ENCODE data around the gene MTMR3.

MTMR3 gene

GRCh38 chr22:30073743-30074142 is 190.8 kb downstream of the MTMR3 start:
- no peaks in the 10 kb centered on the region for H3K9me2 ChIP-seq (replicated peaks; ENCODE audit: control insufficient read depth, low read length)
- H3K36me3 ChIP-seq (ENCODE audit: control insufficient read depth, low read length) = no peaks in the 10 kb centered on the region
- H3F3A ChIP-seq (ENCODE audit: control insufficient read depth, insufficient read depth) = no peaks in the 10 kb centered on the region
- no peak overlapping the region for H3K4me3 ChIP-seq (ENCODE audit: low read length)
- peaks cover 23% of the 10 kb centered on the region for H3K4me1 ChIP-seq (ENCODE audit: control insufficient read depth, low read length)
- no peak overlapping the region for H3K4me2 ChIP-seq (ENCODE audit: low read length)
- no peak overlapping the region for H3K27ac ChIP-seq (ENCODE audit: low read depth, low read length)
- no peaks in the 10 kb centered on the region for H3K9me3 ChIP-seq (ENCODE audit: control insufficient read depth, insufficient read depth, low read length)
- H4K20me1 ChIP-seq (ENCODE audit: control insufficient read depth, insufficient read depth, low read depth, low read length) = 0 out of 2 replicates have a peak, but pooled peaks cover 3% of the 10 kb centered on the region
- no peak for TF ChIP-seq EZH2phosphoT487 (IDR thresholded peaks at IDR 0.05; ENCODE audit: borderline replicate concordance, low read length)
- no peak for TF ChIP-seq CTCF (IDR thresholded peaks at IDR 0.05; ENCODE audit: low read depth, low read length, poor library complexity, severe bottlenecking)
- H3K79me2 ChIP-seq (ENCODE audit: control insufficient read depth, low read length) = no peaks in the 10 kb centered on the region
- H3K27me3 ChIP-seq (ENCODE audit: control insufficient read depth, low read length) = peaks cover 33% of the 10 kb centered on the region

- Histone ChIP-seq H3K4me1 (ENCODE audit: control insufficient read depth, low read length) (peaks cover 27% of the 10 kb centered on the region), H3K9me3 (ENCODE audit: control insufficient read depth, insufficient read depth, low read length) (no peaks in the 10 kb centered on the region), H4K20me1 (ENCODE audit: control insufficient read depth, insufficient read depth, low read depth, low read length) (0 out of 2 replicates have a peak, but pooled peaks cover 3% of the 10 kb centered on the region), H3K79me2 (ENCODE audit: control insufficient read depth, low read length) (no peaks in the 10 kb centered on the region), H3K27ac (ENCODE audit: low read depth, low read length) (no peak overlapping the region), H3K27me3 (ENCODE audit: control insufficient read depth, low read length) (peaks cover 33% of the 10 kb centered on the region), H3K4me2 (ENCODE audit: low read length) (no peak overlapping the region), H3K4me3 (ENCODE audit: low read length) (no peak overlapping the region), H3F3A (ENCODE audit: control insufficient read depth, insufficient read depth) (no peaks in the 10 kb centered on the region), H3K36me3 (ENCODE audit: control insufficient read depth, low read length) (no peaks in the 10 kb centered on the region), H3K9me2 (replicated peaks; ENCODE audit: control insufficient read depth, low read length) (no peaks in the 10 kb centered on the region)
- TF ChIP-seq CTCF (IDR thresholded peaks at IDR 0.05; ENCODE audit: low read depth, low read length, poor library complexity, severe bottlenecking) (no peak), EZH2phosphoT487 (IDR thresholded peaks at IDR 0.05; ENCODE audit: borderline replicate concordance, low read length) (no peak)
Observed at GRCh38 chr22:30074147-30074546, 191.2 kb downstream of the MTMR3 start.

GRCh38 chr22:30074994-30075393 is 192.0 kb downstream of the MTMR3 start:
- no peaks in the 10 kb centered on the region for H3K36me3 ChIP-seq (ENCODE audit: control insufficient read depth, low read length)
- H3K9me2 ChIP-seq (replicated peaks; ENCODE audit: control insufficient read depth, low read length) = no peaks in the 10 kb centered on the region
- no peaks in the 10 kb centered on the region for H3K9me3 ChIP-seq (ENCODE audit: control insufficient read depth, insufficient read depth, low read length)
- H4K20me1 ChIP-seq (ENCODE audit: control insufficient read depth, insufficient read depth, low read depth, low read length) = 0 out of 2 replicates have a peak, but pooled peaks cover 3% of the 10 kb centered on the region
- TF ChIP-seq EZH2phosphoT487 (IDR thresholded peaks at IDR 0.05; ENCODE audit: borderline replicate concordance, low read length) (no peak), CTCF (IDR thresholded peaks at IDR 0.05; ENCODE audit: low read depth, low read length, poor library complexity, severe bottlenecking) (no peak)
- H3K27me3 ChIP-seq (ENCODE audit: control insufficient read depth, low read length) = peaks cover 33% of the 10 kb centered on the region
- no peaks in the 10 kb centered on the region for H3K79me2 ChIP-seq (ENCODE audit: control insufficient read depth, low read length)
- peaks cover 27% of the 10 kb centered on the region for H3K4me1 ChIP-seq (ENCODE audit: control insufficient read depth, low read length)
- H3K4me3 ChIP-seq (ENCODE audit: low read length) = no peak overlapping the region
- no peak overlapping the region for H3K27ac ChIP-seq (ENCODE audit: low read depth, low read length)
- H3K4me2 ChIP-seq (ENCODE audit: low read length) = no peak overlapping the region
- H3F3A ChIP-seq (ENCODE audit: control insufficient read depth, insufficient read depth) = no peaks in the 10 kb centered on the region

Measured in DOHH2 (cell line).